Esophagus squamous epithelium (tissue), 5 donors: Measurements from ENCODE around the gene PDZD7. TPM values are rescaled to one million over a fixed set of nuclear protein-coding genes. Genes with fewer than 3 reads are reported as not detected.

ENCODE experiments used
- DNase-seq: peaks from one replicate; lab custom pipeline; 2025; lab: John Stamatoyannopoulos, UW
- H3K27ac ChIP-seq, 4 donors: fragments of 200-600 bp; sonication (generic); one replicate each; pipeline ENCODE4 v1.5.1; 2016 to 2019; ENCODE audit warnings: mild to moderate bottlenecking in 1 of 4
- H3K27me3 ChIP-seq, 4 donors: fragments of 200-600 bp; sonication (generic); 1 replicate in 3 of 4; 2 replicates in 1 of 4; pipeline versions ENCODE4 v1.5.1 to v1.6.0; 2017 to 2021; ENCODE audit warnings: antibody characterized with exemption in 1 of 4
- H3K36me3 ChIP-seq, 3 donors: fragments of 200-600 bp; sonication (generic); one replicate each; pipeline ENCODE4 v1.5.1; 2016 to 2019
- H3K4me1 ChIP-seq, 3 donors: fragments of 200-600 bp; sonication (generic); one replicate each; pipeline ENCODE4 v1.5.1; 2017 to 2019
- H3K4me3 ChIP-seq, 4 donors: fragments of 200-600 bp; sonication (generic); 1 replicate in 3 of 4; 2 replicates in 1 of 4; pipeline ENCODE4 v1.5.1; 2016 to 2019; ENCODE audit warnings: mild to moderate bottlenecking in 2 of 4, moderate library complexity in 1 of 4
- H3K9me3 ChIP-seq, 3 donors: fragments of 200-600 bp; sonication (generic); one replicate each; pipeline ENCODE4 v1.5.1; 2016 to 2019
- CTCF ChIP-seq, 6 experiments: fragments of 450-650 bp in 4 of 6; fragments of 200-600 bp in 2 of 6; sonication (generic) in 2 of 6; IDR thresholded peaks; one replicate each; pipeline ENCODE4 v1.5.1; 2016 to 2019; ENCODE audit warnings: antibody characterized with exemption in 6 of 6, mild to moderate bottlenecking in 4 of 6, moderate library complexity in 4 of 6
- POLR2A ChIP-seq, 4 donors: fragments of 450-650 bp; IDR thresholded peaks; one replicate each; pipeline ENCODE4 v1.6.1; 2017; ENCODE audit warnings: antibody characterized with exemption in 4 of 4, mild to moderate bottlenecking in 4 of 4, moderate library complexity in 3 of 4
- WGBS, 2 donors: methylation state at CpG; one replicate each; pipeline ENCODE4 v1.1.5; 2018; 5-methylcytosine and 5-hydroxymethylcytosine counted together
- intact Hi-C: fragments of 100-400 bp; cut with DNase I; formaldehyde crosslinking; loops from one replicate; pipeline ENCODE4 v1.15.0; 2022
- total RNA-seq, 4 donors: library from RNA; depleted of rRNA; stranded (reverse); fragments of >200 nt; gene quantifications; one replicate each; pipeline ENCODE4 v1.1.0, GENCODE V29; 2016
- donor health status: DM: yes; HTN: yes; CAD: no.

The PDZD7 gene
- total RNA-seq, 4 donors from 2014 or later, result 0.19 to 0.29 (median 0.26) TPM; not detected in 1

- intact Hi-C loops, result no loop called here
- Histone ChIP-seq H3K27me3 (peaks cover 0 to 6% (median 0%) of the 10 kb centered on the region in 4 donors), H3K9me3 (no peaks in the 10 kb centered on the region), H3K36me3 (peaks cover 6 to 46% (median 29%) of the 10 kb centered on the region in 3 donors), H3K27ac (no peak overlapping the region), H3K4me1 (peaks cover 10 to 27% (median 15%) of the 10 kb centered on the region in 3 donors), H3K4me3 (no peak overlapping the region)
- no peak for TF ChIP-seq POLR2A (IDR thresholded peaks at IDR 0.05)
- TF ChIP-seq CTCF (IDR thresholded peaks at IDR 0.05), result no peak
- no peak for DNase-seq
- 17 to 50% methylated on average over 1 of the region's 2 CpGs for WGBS, 2 donors
These were observed 9.9 kb upstream of the PDZD7 start for GRCh38 chr10:101040851-101041250.

DNA sequence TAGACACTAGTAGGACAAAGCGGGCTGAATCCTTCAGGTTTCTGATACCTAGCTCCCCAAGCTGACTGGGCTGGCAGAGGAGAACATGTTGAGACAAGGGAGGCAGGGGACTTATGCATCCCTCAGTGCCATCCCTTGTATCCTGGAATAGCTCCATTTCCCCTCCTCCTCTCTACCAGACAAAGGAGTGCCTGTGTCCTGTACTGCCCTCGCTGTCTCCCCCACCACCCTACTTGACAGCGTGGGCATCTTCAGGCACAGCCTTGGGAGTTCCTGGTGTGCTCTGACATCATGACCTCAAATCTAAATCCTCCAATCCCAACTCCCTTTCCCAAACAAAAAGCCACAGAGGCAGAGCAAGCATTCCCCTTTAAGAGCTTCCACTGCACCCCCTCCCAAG lies 9.1 kb upstream of the PDZD7 start:
- Histone ChIP-seq H3K36me3 (peaks cover 6 to 54% (median 33%) of the 10 kb centered on the region in 3 donors), H3K4me1 (peaks cover 10 to 27% (median 15%) of the 10 kb centered on the region in 3 donors), H3K27ac (no peak overlapping the region), H3K4me3 (no peak overlapping the region), H3K9me3 (no peaks in the 10 kb centered on the region), H3K27me3 (peaks cover 0 to under 1% (median 0%) of the 10 kb centered on the region in 4 donors)
- no peak for TF ChIP-seq POLR2A (IDR thresholded peaks at IDR 0.05)
- TF ChIP-seq CTCF (IDR thresholded peaks at IDR 0.05), result no peak
- intact Hi-C loops, result no loop called here
- DNase-seq, result no peak
- WGBS, 2 donors, result 92 to 100% methylated on average over 2 to 3 of the region's 3 CpGs

GRCh38 chr10:101038484-101038883 lies 7.6 kb upstream of the PDZD7 start:
- TF ChIP-seq POLR2A (IDR thresholded peaks at IDR 0.05) (no peak), CTCF (IDR thresholded peaks at IDR 0.05) (no peak)
- intact Hi-C loops, result no loop called here
- Histone ChIP-seq H3K4me3 (no peak overlapping the region), H3K36me3 (peaks cover 6 to 59% (median 37%) of the 10 kb centered on the region in 3 donors), H3K27ac (no peak overlapping the region), H3K9me3 (no peaks in the 10 kb centered on the region), H3K27me3 (no peaks in the 10 kb centered on the region), H3K4me1 (peaks cover 10 to 36% (median 17%) of the 10 kb centered on the region in 3 donors)
- 78 to 85% methylated on average over 5 of the region's 5 CpGs for WGBS, 2 donors
- no peak for DNase-seq

DNA sequence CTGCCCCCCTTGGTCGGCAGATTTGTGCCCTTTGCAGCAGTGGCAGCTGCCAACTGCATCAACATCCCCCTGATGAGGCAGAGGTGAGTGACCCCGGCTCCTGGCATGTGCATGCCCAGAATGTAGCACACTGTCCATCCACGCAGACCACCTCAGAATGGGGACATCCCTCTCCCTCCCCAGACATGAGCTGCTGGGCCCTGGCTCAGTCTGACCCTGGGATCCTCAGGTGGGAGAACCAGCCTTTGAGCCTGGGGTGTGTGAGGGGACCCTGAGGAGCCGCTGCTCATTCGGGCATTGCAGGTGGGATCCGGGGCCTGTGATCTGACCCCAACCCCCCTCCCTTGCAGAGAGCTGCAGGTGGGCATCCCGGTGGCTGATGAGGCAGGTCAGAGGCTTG lies 5.8 kb upstream of the PDZD7 start:
- intact Hi-C loops, result no loop called here
- WGBS, 2 donors, result 75 to 100% methylated on average over 1 to 2 of the region's 7 CpGs
- Histone ChIP-seq H3K36me3 (peaks cover 6 to 59% (median 37%) of the 10 kb centered on the region in 3 donors), H3K4me3 (no peak overlapping the region), H3K27me3 (no peaks in the 10 kb centered on the region), H3K27ac (no peak overlapping the region), H3K9me3 (no peaks in the 10 kb centered on the region), H3K4me1 (peaks cover 10 to 39% (median 13%) of the 10 kb centered on the region in 3 donors)
- DNase-seq, result no peak
- no peak for TF ChIP-seq CTCF (IDR thresholded peaks at IDR 0.05)
- no peak for TF ChIP-seq POLR2A (IDR thresholded peaks at IDR 0.05)

GRCh38 chr10:101035916-101036702 lies 5.2 kb upstream of the PDZD7 start:
- TF ChIP-seq POLR2A (IDR thresholded peaks at IDR 0.05), result no peak
- TF ChIP-seq CTCF (IDR thresholded peaks at IDR 0.05), result no peak
- DNase-seq, result no peak
- peaks cover 6 to 59% (median 37%) of the 10 kb centered on the region in 3 donors for H3K36me3 ChIP-seq
- H3K4me1 ChIP-seq, result peaks cover 11 to 39% (median 13%) of the 10 kb centered on the region in 3 donors
- no peak overlapping the region for H3K4me3 ChIP-seq
- no peaks in the 10 kb centered on the region for H3K27me3 ChIP-seq
- H3K27ac ChIP-seq, result no peak overlapping the region
- WGBS, 2 donors, result 69 to 73% methylated on average over 8 to 10 of the region's 10 CpGs
- no peaks in the 10 kb centered on the region for H3K9me3 ChIP-seq
- intact Hi-C loops, result no loop called here
